Measurements from ENCODE around the gene TMEM91.
"Not testable (repeated sequence)": the region's sequence is repeated elsewhere in the genome, so short reads cannot be mapped to it uniquely, and the experiment has no call there.

TMEM91 gene

DNA sequence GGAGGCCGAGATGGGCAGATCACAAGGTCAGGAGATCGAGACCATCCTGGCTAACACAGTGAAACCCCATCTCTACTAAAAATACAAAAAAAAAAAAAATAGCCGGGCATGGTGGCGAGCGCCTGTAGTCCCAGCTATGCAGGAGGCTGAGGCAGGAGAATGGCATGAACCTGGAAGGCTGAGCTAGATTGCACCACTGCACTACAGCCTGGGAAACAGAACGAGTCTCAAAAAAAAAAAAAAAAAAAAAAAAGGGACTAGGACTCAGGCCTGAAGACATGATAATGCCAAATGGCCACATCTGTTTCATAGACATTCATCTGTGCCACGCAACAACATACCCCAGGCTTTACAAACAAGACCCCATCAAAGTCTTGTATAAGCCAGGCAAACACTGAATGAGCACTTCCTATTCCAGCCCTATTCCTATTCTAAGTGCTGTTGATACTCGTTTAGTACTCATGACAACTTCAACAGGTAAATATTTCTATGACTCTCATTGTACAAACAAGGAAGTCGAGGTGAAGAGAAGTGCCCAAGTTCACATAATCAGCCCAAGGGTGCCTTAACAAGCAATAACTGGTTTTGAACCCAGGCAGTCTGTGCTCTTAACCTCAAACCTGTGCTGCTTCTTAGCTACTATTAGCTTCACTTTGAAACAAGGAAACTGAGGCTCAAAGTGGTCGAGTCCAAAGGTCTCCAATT is 14.0 kb upstream of the TMEM91 start:
- H4K20me1 ChIP-seq = no peaks in the 10 kb centered on the region
- TF ChIP-seq Cebpa-rat (IDR thresholded peaks at IDR 0.05) = no peak
- H3K36me3 ChIP-seq = 0 out of 2 replicates have a peak, but pooled peaks cover 5% of the 10 kb centered on the region
- no peaks in the 10 kb centered on the region for H3K27me3 ChIP-seq
- H3K27ac ChIP-seq = no peak overlapping the region
- peaks cover 32% of the 10 kb centered on the region for H3K4me1 ChIP-seq
- no peak overlapping the region for H3K9ac ChIP-seq
- no peak overlapping the region for H3K4me3 ChIP-seq
- no peaks in the 10 kb centered on the region for H3K9me3 ChIP-seq
- no peak overlapping the region for H3K4me2 ChIP-seq

DNA sequence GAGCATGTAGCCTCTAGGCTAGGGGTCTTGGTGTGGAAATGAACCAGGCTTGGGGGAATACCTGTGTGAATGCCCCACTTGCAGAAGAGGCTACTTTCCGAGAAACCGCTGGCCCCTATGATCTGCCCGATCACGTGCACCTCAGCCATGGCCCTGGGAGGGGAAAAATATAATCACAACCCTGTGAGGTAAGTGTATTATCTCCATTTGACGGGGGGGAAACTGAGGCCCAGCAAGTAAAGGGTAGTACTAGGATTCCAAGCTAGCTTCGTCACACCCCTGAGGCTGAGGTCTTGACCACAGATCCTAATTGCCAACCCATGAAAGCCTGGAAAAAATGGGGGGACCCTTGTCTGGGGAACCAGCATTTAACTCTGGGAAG is 13.0 kb upstream of the TMEM91 start:
- 0 out of 2 replicates have a peak, but pooled peaks cover 5% of the 10 kb centered on the region for H3K36me3 ChIP-seq
- H3K4me3 ChIP-seq = peak overlapping the region; percentile 78
- H3K27ac ChIP-seq = peak overlapping the region; percentile 98
- H3K27me3 ChIP-seq = no peaks in the 10 kb centered on the region
- H3K9me3 ChIP-seq = no peaks in the 10 kb centered on the region
- H4K20me1 ChIP-seq = no peaks in the 10 kb centered on the region
- no peak for TF ChIP-seq Cebpa-rat (IDR thresholded peaks at IDR 0.05)
- H3K4me1 ChIP-seq = peaks cover 33% of the 10 kb centered on the region
- H3K9ac ChIP-seq = peak overlapping the region; percentile 98
- peak overlapping the region; percentile 78 for H3K4me2 ChIP-seq

DNA sequence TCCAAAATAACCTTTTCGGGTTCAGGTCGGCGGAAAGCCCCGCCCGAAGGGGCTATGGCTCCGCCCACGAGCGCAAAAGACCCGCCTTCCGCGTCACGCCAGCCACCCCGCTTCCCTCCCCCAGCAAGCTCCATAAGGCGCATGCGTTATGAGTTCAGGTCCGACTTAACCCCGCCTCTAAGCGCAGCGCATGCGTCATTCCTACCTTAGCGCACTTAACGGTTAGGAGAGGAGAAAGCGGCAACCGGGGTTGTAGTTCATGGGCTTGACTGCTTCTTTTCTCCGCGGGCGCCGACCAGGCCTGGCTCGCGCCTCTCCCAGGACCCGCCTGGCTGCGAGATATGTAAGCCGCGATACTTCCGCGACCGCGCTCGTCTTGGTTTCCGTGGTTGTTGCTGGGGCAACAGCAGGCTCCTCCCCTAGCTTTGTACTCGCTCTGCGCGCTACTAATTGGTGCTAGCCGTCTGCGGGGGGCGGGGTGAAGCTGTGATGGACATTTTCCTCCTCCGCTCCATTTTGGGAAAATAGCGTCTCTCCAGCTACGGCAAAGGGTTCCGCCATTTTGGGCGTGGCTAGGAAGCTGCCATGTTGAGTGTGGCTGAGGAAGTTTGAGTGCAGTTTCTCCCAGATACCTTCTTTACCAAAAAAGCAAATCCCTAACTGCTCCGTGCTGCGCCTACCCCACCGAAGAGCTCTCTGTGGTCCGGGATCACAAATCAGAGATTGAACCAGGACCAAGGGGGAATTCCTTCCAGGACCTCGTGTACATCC is 12.4 kb upstream of the TMEM91 start, which contains the start of gene B9D2:
Gene B9D2, minus strand, starts transcription at position 397 of the 771 bp plus-strand sequence. CDS start 630 bp downstream, outside the sequence.
- no peak for TF ChIP-seq Cebpa-rat (IDR thresholded peaks at IDR 0.05)
- Histone ChIP-seq H3K36me3 (0 out of 2 replicates have a peak, but pooled peaks cover 5% of the 10 kb centered on the region), H3K27me3 (no peaks in the 10 kb centered on the region), H4K20me1 (no peaks in the 10 kb centered on the region), H3K4me3 (peak within 1 kb of the TSS; percentile 78), H3K27ac (peak within 1 kb of the TSS; percentile 98), H3K9ac (peak within 1 kb of the TSS; percentile 98), H3K4me1 (peaks cover 29% of the 10 kb centered on the region), H3K9me3 (no peaks in the 10 kb centered on the region), H3K4me2 (peak within 1 kb of the TSS; percentile 78)

DNA sequence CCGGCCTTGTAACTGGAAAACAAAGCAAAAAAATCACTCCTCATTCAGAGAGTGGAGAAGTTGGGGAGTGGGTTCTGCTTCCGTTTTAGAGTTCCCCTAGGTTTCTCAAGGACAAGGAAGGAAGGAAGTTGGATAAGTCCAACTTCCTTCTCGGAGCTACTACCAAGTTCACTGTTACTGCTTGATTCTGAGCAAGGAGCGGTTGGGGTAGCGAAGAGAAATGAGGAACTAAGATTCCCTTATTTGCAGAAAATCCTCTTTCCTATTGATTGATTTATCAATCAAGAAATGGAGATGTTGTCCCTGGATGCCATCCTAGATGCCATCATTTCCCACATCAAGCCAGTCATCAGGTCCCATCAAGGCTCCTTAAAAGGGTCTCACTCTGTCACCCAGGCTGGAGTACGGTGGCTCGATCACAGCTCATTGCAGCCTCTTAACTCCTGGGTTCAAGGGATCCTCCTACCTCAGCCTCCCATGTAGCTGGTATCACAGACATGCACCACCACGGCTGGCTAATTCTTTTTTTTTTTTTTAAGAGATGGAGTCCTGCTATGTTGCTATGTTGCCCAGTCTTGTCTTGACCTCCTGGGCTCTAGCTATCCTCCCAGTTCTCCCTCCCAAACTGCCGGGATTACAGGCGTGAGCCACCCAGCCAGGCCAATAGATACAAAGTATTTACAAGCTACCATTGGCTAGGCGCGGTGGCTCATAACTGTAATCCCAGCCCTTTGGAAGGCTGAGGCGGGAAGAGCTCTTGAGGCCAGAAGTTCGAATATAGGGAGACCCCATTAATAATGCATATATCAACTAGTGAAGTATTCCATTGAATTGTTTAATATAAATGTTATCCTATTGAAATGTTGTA is 11.6 kb upstream of the TMEM91 start:
- H3K9ac ChIP-seq = peak overlapping the region; percentile 98
- H3K4me1 ChIP-seq = peaks cover 29% of the 10 kb centered on the region
- peak overlapping the region; percentile 78 for H3K4me2 ChIP-seq
- no peak for TF ChIP-seq Cebpa-rat (IDR thresholded peaks at IDR 0.05)
- no peaks in the 10 kb centered on the region for H3K27me3 ChIP-seq
- 0 out of 2 replicates have a peak, but pooled peaks cover 5% of the 10 kb centered on the region for H3K36me3 ChIP-seq
- H4K20me1 ChIP-seq = no peaks in the 10 kb centered on the region
- H3K9me3 ChIP-seq = no peaks in the 10 kb centered on the region
- peak overlapping the region; percentile 98 for H3K27ac ChIP-seq
- H3K4me3 ChIP-seq = peak overlapping the region; percentile 78

DNA sequence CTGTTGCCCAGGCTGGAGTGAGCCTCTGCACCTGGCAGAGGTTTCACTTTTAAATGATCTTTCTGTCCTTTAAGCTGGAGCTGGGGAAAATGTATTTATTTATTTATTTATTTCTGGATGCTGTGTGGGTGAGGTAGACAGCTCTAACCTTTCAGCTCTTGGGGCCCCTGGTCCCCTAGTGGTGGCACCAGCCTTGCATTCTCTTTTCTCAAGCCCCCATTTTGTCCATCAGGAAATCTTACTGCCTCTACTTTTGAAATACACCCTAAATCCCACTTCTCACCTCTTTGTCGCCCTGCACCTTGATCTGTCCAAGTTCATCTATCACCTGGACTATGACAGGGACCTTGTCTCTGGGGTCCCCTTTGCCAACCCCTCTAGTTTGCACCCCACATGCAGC is 10.2 kb upstream of the TMEM91 start:
- H3K4me3 ChIP-seq = no peak overlapping the region
- H3K9ac ChIP-seq = no peak overlapping the region
- H3K4me2 ChIP-seq = no peak overlapping the region

DNA sequence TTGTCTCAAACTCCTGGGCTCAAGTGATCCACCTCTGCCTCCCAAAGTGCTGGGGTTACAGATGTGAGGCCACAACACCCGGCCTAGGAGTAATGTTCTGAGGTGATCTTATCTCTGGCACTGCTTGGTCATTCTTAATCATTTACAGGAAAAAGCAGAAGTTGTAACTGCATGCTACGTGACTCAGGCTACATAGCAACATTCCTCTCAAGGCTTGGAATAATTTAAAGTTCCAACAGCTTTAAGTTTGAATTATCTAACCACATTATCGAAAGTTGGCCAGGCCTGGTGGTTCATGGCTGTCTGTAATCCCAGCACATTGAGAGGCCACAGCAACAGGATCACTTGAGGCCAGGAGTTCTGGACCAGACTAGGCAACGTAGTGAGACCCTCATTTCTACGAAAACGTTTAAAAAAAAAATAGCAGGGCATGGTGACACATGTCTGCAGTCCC is 8.5 kb upstream of the TMEM91 start:
- Histone ChIP-seq H3K27me3 (no peaks in the 10 kb centered on the region), H3K27ac (peak overlapping the region; percentile 38), H3K36me3 (0 out of 2 replicates have a peak, but pooled peaks cover 4% of the 10 kb centered on the region), H3K4me2 (peak overlapping the region; percentile 54), H3K9me3 (no peaks in the 10 kb centered on the region), H4K20me1 (no peaks in the 10 kb centered on the region), H3K9ac (no peak overlapping the region), H3K4me3 (no peak overlapping the region), H3K4me1 (peaks cover 38% of the 10 kb centered on the region)
- TF ChIP-seq Cebpa-rat (IDR thresholded peaks at IDR 0.05) = no peak

More for the DNA sequence above, 10.2 kb upstream of the TMEM91 start:
- Histone ChIP-seq H3K9me3 (no peaks in the 10 kb centered on the region), H3K27me3 (no peaks in the 10 kb centered on the region), H4K20me1 (no peaks in the 10 kb centered on the region), H3K27ac (no peak overlapping the region), H3K4me1 (peaks cover 35% of the 10 kb centered on the region), H3K36me3 (0 out of 2 replicates have a peak, but pooled peaks cover 2% of the 10 kb centered on the region)
- TF ChIP-seq Cebpa-rat (IDR thresholded peaks at IDR 0.05) = no peak

DNA sequence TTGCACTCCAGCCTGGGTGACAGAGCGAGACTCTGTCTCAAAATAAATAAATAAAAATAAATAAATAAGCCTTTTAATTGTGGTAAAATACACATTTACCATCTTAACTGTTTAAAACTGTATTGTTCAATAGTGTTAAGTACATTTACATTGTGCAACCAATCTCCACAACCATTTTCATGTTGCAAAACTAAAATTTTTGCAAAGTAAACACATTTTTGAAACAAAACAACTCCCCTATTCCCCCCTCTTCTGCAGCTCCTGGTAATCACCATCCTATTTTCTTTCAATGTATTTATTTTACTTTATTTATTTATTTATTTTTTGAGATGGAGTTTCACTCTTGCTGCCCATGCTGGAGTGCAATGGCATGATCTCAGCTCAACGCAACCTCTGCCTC is 6.6 kb upstream of the TMEM91 start:
- H3K27me3 ChIP-seq = no peaks in the 10 kb centered on the region
- H3K4me1 ChIP-seq = peaks cover 34% of the 10 kb centered on the region
- TF ChIP-seq Cebpa-rat (IDR thresholded peaks at IDR 0.05) = no peak
- no peak overlapping the region for H3K9ac ChIP-seq
- 0 out of 2 replicates have a peak, but pooled peaks cover 8% of the 10 kb centered on the region for H3K36me3 ChIP-seq
- no peak overlapping the region for H3K4me3 ChIP-seq
- H3K9me3 ChIP-seq = no peaks in the 10 kb centered on the region
- no peak overlapping the region for H3K27ac ChIP-seq
- no peak overlapping the region for H3K4me2 ChIP-seq
- no peaks in the 10 kb centered on the region; the same call in 1 of the 2 replicates for H4K20me1 ChIP-seq

DNA sequence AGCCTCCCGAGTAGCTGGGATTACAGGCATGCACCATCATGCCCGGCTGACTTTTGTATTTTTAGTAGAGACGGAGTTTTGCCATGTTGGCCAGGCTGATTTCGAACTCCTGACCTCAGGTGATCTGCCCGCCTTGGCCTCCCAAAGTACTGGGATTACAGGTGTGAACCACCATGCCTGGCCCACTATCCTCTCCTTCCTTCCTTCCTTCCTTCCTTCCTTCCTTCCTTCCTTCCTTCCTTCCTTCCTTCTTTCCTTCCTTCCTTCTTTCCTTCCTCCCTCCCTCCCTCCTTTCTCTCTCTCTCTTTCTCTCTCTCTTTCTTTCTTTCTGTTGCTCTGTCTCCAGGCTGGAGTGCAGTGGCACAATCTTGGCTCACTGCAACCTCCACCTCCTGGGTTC is 5.2 kb upstream of the TMEM91 start:
- Histone ChIP-seq H3K36me3 (0 out of 2 replicates have a peak, but pooled peaks cover 12% of the 10 kb centered on the region), H3K4me1 (peaks cover 31% of the 10 kb centered on the region)
- not testable (repeated sequence) for H3K4me2 ChIP-seq, H3K9me3 ChIP-seq, H3K27me3 ChIP-seq, H4K20me1 ChIP-seq, H3K4me3 ChIP-seq, H3K9ac ChIP-seq, H3K27ac ChIP-seq

DNA sequence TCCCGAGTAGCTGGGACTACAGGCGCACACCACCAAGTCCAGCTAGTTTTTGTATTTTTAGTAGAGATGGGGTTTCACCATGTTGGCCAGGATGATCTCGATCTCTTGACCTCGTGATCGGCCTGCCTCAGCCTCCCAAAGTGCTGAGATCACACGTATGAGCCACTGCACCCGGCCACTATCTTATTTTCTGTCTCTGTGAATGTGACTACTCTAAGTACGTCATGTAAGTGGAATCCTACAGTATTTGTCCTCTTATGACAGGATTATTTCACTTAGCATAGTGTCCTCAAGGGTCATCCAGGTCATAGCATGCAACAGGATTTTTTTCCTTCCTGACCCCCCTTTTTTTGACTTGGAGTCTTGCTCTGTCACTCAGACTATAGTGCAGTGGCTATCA is 4.8 kb upstream of the TMEM91 start:
- Histone ChIP-seq H3K4me2 (no peak overlapping the region), H4K20me1 (no peaks in the 10 kb centered on the region; the same call in 1 of the 2 replicates), H3K9me3 (no peaks in the 10 kb centered on the region), H3K36me3 (0 out of 2 replicates have a peak, but pooled peaks cover 12% of the 10 kb centered on the region), H3K4me3 (no peak overlapping the region), H3K9ac (no peak overlapping the region), H3K4me1 (peaks cover 35% of the 10 kb centered on the region), H3K27me3 (no peaks in the 10 kb centered on the region; the same call in 1 of the 2 replicates), H3K27ac (no peak overlapping the region)
- TF ChIP-seq Cebpa-rat (IDR thresholded peaks at IDR 0.05) = no peak

All from BLaER1 (cell line).